Activated T-helper 2 cell treated with anti-CD3 and anti-CD28 coated beads, Interferon-gamma antibody, Interleukin-2, Interleukin-4, amounts not matched to agents 10 μg/mL and 5 μg/mL and 100 μg/mL, durations not matched to agents 14 hours and 24 hours and 36 hours (primary cell): Measurements from ENCODE around the gene SLC9A9. TPM values are rescaled to one million over a fixed set of nuclear protein-coding genes. Genes with fewer than 3 reads are reported as not detected.

Experiments
- DNase-seq: peaks from one replicate; pipeline ENCODE4 v3.0.0; 2021; ENCODE audit warnings: low spot score
- H3K27ac Mint-ChIP-seq: one replicate; pipeline ENCODE4 v1.8.0; 2021; ENCODE audit warnings: mixed read lengths
- H3K27me3 Mint-ChIP-seq: one replicate; pipeline ENCODE4 v1.8.0; 2021; ENCODE audit warnings: low read depth, mixed read lengths
- H3K36me3 Mint-ChIP-seq: one replicate; pipeline ENCODE4 v1.8.0; 2021; ENCODE audit warnings: low read depth, mixed read lengths
- H3K4me1 Mint-ChIP-seq: one replicate; pipeline ENCODE4 v1.8.0; 2021; ENCODE audit warnings: low read depth, mixed read lengths
- H3K4me3 Mint-ChIP-seq: one replicate; pipeline ENCODE4 v1.8.0; 2021; ENCODE audit warnings: low read depth, mild to moderate bottlenecking, moderate library complexity, mixed read lengths
- H3K9me3 Mint-ChIP-seq: one replicate; pipeline ENCODE4 v1.8.0; 2021; ENCODE audit warnings: mixed read lengths
- intact Hi-C: fragments of 100-400 bp; cut with micrococcal nuclease; formaldehyde crosslinking; loops from one replicate; pipeline ENCODE4 v1.15.1; 2023
- total RNA-seq: library from RNA; stranded (reverse); gene quantifications from 2 replicates; pipeline ENCODE4 v1.2.3, GENCODE V29; 2022

Gene SLC9A9
- total RNA-seq, 1 donor from 2014 or later = 1.6 TPM

DNA sequence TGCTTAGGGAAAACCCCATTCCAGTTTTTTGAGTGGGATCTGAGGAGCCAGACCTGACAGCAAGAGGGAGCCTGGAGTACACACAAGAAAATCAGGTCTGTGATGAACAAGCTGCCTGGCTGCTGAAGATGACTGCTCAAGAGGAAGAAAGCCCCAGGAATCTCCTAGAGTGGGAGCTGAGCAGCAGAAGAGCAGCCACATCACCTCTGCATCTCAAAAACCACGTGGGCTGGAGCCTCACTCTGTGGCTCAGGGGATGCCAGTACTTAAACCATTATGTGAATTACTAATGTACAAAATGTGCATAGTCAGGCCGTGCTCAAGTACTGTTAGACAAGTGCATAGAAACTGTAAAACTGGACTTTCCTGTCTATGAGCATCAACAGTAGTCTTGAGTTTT is 52.4 kb downstream of the SLC9A9 start:
- Mint-ChIP-seq H3K27me3 (no peaks in the 10 kb centered on the region), H3K27ac (no peak overlapping the region), H3K4me3 (no peak overlapping the region), H3K36me3 (no peaks in the 10 kb centered on the region), H3K4me1 (no peaks in the 10 kb centered on the region), H3K9me3 (no peaks in the 10 kb centered on the region)
- intact Hi-C loops = no loop called here
- no peak for DNase-seq

DNA sequence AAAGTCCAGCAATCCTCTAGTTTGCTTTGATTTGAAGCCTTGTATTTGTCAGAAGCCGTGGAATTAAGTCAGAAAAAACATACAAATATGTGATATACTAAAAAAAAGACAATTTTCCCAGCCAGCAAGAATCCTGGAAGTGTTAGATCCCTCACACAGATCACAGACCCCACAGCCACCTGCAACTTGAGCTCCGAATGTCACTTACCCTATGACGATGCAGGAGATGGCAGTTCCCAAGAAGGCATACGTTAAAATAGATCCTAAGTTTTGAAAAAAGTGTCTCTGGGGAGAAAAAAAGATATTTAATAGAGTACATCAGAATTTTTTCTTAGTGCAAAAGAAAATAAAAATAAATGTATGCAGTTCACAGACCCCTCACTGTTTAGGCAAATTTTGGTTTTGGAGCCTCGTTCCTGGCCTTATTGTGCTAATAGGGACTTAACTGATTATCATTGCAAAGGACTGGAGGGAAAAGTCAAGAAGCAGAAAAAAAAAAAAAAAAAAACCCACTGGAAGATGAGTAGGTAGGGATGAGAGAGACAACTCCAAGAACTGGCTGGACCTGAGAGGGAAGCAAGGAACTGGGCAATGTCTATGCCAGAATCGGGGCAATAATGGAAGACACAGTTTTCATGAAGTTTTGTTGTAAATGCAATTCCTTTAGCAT is 53.3 kb downstream of the SLC9A9 start:
- Mint-ChIP-seq H3K27ac (no peak overlapping the region), H3K4me1 (no peaks in the 10 kb centered on the region), H3K9me3 (no peaks in the 10 kb centered on the region), H3K4me3 (no peak overlapping the region), H3K36me3 (no peaks in the 10 kb centered on the region), H3K27me3 (no peaks in the 10 kb centered on the region)
- intact Hi-C loops = no loop called here
- no peak for DNase-seq

DNA sequence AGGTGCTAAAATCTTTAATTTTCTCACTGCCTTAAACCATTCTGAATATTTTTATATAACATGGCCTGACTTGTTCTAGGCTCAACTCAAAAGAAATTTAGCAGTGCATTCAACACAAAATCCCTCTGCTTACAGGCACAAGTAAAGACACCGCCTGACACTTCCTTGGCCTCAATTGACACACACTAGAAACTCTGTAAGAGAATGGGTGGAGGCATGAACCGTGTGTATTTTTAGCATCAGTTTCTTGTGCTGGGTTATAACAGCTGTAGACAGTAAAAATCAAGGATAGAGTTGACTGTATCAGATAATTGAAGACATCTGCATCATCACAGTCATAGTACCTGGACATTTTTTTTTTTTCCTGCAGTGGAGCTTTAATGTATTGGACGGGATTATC is 54.3 kb downstream of the SLC9A9 start:
- DNase-seq = no peak
- intact Hi-C loops = no loop called here
- Mint-ChIP-seq H3K4me1 (no peaks in the 10 kb centered on the region), H3K27ac (no peak overlapping the region), H3K9me3 (no peaks in the 10 kb centered on the region), H3K4me3 (no peak overlapping the region), H3K36me3 (no peaks in the 10 kb centered on the region), H3K27me3 (no peaks in the 10 kb centered on the region)

DNA sequence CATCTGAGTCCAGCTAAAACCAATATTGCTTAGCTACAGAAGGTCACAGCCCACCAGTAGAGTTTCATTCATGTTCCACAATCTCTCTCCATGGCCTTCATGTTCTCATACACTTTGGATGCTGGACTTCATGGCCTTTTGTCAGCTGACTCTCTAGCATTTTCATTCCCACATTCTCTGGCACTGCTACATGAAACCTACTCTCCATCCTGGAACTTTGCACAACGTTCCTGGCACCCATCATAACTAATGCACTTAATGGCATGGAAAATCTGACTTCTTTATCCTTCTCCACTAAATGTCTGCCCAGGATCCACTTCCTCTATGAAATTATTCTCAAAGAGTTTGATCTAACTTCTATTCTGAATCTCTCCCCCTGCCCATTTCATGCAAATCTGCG is 56.9 kb downstream of the SLC9A9 start:
- intact Hi-C loops = no loop called here
- no peak for DNase-seq
- Mint-ChIP-seq H3K4me1 (no peaks in the 10 kb centered on the region), H3K27me3 (no peaks in the 10 kb centered on the region), H3K27ac (no peak overlapping the region), H3K4me3 (no peak overlapping the region), H3K36me3 (no peaks in the 10 kb centered on the region), H3K9me3 (no peaks in the 10 kb centered on the region)

DNA sequence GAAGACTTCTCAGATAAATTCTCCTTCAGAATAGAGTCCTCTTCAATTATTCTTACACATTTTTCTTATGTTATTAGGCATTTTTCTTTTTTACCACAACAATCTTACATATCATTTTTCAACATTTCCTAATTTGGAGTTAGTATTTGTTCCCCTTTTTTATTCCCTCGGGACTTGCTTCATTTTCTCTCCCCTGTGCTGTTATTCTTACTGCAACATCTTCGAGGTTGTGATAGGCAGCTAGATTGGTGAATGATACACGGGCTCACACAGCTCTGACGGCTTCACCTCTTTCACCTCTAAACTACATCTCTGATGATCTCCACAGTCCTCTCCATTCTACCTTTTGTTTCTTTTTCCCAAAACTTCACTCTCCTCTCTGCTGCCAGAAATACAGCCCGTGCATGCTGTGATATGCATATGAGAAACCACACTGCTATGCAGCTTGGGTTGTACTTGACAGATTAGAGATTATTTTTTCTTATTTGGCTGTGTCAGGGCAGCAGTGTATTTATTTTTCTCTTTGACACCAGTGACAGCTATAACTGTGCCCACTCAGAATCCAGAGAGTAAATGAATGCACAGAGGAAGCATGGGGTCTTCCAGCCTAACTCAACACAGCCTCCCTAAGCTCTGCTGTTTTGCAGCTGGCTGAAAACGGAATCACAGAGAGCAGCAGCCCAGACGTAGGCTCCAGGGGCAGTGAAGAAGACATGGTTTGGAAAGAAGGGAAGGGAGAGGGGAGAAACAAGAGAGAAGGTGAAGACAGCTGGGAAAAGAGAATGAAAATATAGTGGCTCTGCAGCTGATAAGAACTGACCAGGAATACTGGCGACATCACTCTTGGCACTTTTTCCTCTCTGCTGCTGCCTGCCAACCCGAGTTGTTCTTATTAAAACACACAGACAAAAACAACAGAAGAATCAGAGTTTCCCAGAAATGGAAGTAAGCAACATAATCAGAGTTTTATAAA is 61.8 kb downstream of the SLC9A9 start:
- intact Hi-C loops = no loop called here
- Mint-ChIP-seq H3K27me3 (peaks cover 2% of the 10 kb centered on the region), H3K4me3 (no peak overlapping the region), H3K9me3 (peaks cover 4% of the 10 kb centered on the region), H3K36me3 (no peaks in the 10 kb centered on the region), H3K27ac (no peak overlapping the region), H3K4me1 (no peaks in the 10 kb centered on the region)
- no peak for DNase-seq

DNA sequence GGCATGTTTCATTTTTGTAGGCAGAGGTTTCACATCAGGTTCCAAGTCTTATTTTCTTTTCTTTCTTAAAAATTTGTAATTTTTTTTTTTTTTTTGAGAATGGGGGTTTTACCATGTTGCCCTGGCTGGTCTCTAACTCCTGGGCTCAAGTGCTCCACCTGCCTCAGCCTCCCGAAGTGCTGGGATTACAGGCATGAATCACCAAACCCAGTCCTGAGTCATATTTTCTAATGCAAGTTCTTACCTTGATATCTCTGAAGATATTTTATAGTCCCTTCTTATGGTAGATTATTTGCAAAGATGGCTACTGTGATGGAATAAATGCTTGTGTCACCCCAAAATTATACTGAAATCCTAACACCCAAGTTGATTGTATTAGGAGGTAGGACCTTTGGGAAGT is 63.8 kb downstream of the SLC9A9 start:
- intact Hi-C loops = no loop called here
- H3K4me1 Mint-ChIP-seq = no peaks in the 10 kb centered on the region

DNA sequence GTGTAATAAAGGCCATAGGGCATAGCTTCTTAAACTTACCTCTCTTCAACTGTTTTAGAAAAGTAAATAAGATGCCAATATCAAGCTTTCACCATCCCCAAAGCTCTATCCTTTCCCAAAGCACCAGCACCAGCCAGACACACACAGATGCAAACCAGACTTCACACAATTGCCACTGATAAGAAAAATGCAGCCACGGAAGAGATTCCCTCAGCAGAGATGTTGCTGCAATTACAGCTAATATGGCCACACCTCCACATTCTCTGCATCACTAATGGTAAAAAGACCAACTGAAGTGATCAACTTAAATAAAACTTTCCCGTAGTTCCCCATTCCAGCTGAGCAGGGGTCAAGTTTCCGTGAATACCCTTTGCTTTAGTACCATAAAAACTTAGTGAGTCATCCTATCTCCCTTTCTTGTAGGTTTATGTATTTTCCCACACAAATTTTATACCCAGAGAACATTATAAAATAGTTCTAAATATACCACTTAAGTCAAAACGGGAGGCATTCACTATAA is 64.4 kb downstream of the SLC9A9 start:
- no peak overlapping the region for H3K4me3 Mint-ChIP-seq
- intact Hi-C loops = no loop called here
- no peaks in the 10 kb centered on the region for H3K36me3 Mint-ChIP-seq
- no peak for DNase-seq
- peaks cover 4% of the 10 kb centered on the region for H3K9me3 Mint-ChIP-seq
- H3K4me1 Mint-ChIP-seq = no peaks in the 10 kb centered on the region
- peaks cover 2% of the 10 kb centered on the region for H3K27me3 Mint-ChIP-seq
- H3K27ac Mint-ChIP-seq = no peak overlapping the region

More for the DNA sequence above, 63.8 kb downstream of the SLC9A9 start:
- no peaks in the 10 kb centered on the region for H3K36me3 Mint-ChIP-seq
- no peak for DNase-seq
- H3K27ac Mint-ChIP-seq = no peak overlapping the region
- H3K27me3 Mint-ChIP-seq = peaks cover 2% of the 10 kb centered on the region
- H3K9me3 Mint-ChIP-seq = peaks cover 4% of the 10 kb centered on the region
- no peak overlapping the region for H3K4me3 Mint-ChIP-seq

DNA sequence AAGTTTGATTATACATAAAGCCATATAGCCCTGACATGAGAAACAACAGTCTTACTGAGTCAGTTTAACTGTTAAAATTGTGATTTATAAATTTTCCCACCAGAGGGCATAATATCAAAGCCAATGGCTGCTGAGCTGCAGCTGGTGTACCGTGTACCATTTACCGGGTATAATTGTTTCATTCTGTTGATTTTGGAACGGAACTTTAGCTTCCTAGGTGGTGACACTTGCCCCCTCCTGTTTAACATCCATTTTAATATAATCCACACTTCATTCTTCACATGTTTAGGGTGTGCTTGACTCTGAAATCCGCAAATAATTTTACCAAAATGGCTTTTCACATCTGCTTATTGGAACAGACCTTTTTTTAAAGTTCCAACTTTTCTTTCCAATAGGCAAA is 72.8 kb downstream of the SLC9A9 start:
- Mint-ChIP-seq H3K4me3 (no peak overlapping the region), H3K4me1 (no peaks in the 10 kb centered on the region), H3K27me3 (peaks cover 6% of the 10 kb centered on the region), H3K36me3 (no peaks in the 10 kb centered on the region), H3K9me3 (no peaks in the 10 kb centered on the region), H3K27ac (no peak overlapping the region)
- DNase-seq = no peak
- intact Hi-C loops = loop anchor here (1.0 to 2.0 kb wide), 2 partner anchors 73 to 176 kb away; partner anchors contain the start of gene SLC9A9

DNA sequence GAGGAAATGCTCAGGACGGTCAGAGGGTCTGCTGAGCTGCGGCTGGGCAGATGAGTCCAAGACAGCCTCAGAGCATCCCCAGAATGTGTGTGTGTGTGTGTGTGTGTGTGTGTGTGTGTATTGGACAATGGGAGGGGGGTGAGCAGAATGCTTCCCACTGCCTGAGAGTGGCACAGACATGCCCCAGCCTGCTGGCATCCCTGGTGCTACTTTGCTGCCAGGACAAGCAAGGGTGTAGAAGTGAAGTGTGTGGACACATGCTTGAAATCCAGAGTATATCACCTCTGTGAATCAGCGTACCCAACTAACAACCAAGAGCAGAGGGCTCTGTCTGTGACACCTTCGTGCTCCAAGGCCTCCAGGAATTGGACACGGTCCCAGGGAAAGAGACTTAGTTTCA is 76.3 kb downstream of the SLC9A9 start:
- Mint-ChIP-seq H3K36me3 (no peaks in the 10 kb centered on the region), H3K4me1 (no peaks in the 10 kb centered on the region), H3K4me3 (no peak overlapping the region), H3K27ac (no peak overlapping the region), H3K9me3 (no peaks in the 10 kb centered on the region), H3K27me3 (peaks cover 8% of the 10 kb centered on the region)
- intact Hi-C loops = no loop called here
- DNase-seq = no peak

DNA sequence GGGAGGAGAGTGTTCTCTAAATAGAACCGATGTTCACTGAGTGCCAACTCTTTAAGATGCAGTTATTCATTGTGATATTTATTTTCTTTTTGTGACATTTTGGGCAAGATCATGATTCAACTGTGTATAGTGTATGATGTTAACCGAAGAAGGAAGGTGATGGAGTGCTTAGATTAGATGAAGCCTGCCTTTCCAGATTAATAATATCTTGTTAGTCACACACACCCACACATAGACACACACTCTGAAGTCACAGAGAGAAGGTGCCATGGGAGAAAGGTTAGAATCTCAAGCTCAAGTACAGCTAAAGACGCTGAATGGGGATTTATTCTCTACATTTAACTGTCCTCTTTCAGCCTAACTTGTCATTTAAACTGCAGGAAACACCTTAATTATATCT is 77.0 kb downstream of the SLC9A9 start:
- DNase-seq = no peak
- Mint-ChIP-seq H3K4me3 (no peak overlapping the region), H3K27ac (no peak overlapping the region), H3K27me3 (peaks cover 8% of the 10 kb centered on the region), H3K9me3 (no peaks in the 10 kb centered on the region), H3K4me1 (no peaks in the 10 kb centered on the region), H3K36me3 (no peaks in the 10 kb centered on the region)
- intact Hi-C loops = no loop called here

DNA sequence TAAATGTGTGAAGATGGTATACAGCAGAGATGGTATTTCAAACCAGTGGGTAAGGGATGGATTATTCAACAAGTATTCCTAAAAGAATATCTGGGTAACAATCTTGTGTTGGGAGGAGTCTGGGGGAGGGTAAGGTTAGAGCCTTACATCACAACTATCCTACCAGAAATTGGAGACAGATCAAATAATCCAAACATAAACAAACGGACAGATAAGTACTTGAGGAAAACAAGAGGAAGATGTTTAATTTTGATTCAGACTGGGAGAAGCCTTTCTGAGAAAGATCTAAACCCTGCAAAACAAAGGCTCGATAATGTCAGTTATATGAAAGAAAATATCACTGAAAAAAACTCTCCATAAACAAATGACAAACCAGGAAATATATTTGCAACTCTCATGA is 77.9 kb downstream of the SLC9A9 start:
- no peak for DNase-seq
- Mint-ChIP-seq H3K27me3 (peaks cover 7% of the 10 kb centered on the region), H3K4me3 (no peak overlapping the region), H3K4me1 (no peaks in the 10 kb centered on the region), H3K27ac (no peak overlapping the region), H3K9me3 (no peaks in the 10 kb centered on the region), H3K36me3 (no peaks in the 10 kb centered on the region)
- intact Hi-C loops = no loop called here

DNA sequence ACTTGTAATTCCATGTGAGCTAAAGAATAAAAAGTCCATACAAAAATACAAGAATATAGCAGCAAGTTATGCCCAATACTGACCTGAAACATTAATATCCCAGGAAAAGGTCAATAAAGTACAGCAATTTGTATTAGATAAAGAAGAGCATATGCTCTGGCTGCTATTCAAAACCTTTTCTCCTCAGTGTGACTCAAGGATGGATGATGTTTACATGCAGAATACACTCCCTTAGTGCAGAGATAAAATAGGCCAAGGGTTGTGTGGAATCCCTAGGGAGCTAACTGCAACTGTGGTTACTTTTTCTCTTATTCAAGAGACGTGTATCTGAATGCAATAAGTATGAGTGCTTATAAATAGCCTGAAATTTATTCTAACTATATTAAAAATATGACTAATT is 78.7 kb downstream of the SLC9A9 start:
- no peak for DNase-seq
- no peaks in the 10 kb centered on the region for H3K4me1 Mint-ChIP-seq
- H3K36me3 Mint-ChIP-seq = no peaks in the 10 kb centered on the region
- no peak overlapping the region for H3K27ac Mint-ChIP-seq
- intact Hi-C loops = no loop called here
- no peak overlapping the region for H3K4me3 Mint-ChIP-seq
- peaks cover 10% of the 10 kb centered on the region for H3K27me3 Mint-ChIP-seq
- H3K9me3 Mint-ChIP-seq = no peaks in the 10 kb centered on the region

DNA sequence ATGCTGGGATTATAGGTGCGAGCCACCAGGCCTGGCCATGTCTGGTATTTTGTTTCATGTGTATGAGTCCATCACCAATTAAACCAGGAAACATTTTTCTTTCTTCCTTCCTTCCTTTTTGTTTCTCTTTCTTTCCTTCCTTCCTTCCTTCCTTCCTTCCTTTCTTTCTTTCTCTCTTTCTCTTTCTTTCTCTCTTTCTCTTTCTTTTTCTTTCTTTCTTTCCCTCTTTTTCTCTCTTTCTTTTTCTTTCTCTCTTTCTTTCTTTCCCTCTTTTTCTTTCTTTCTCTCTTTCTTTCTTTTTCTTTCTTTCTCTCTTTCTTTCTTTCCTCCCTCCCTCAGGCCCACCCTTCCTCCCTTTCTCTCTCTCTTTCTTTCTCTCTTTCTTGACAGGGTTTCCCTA is 83.4 kb downstream of the SLC9A9 start:
- intact Hi-C loops = no loop called here
- no peak overlapping the region for H3K4me3 Mint-ChIP-seq
- no peaks in the 10 kb centered on the region for H3K36me3 Mint-ChIP-seq
- H3K4me1 Mint-ChIP-seq = no peaks in the 10 kb centered on the region
- no peaks in the 10 kb centered on the region for H3K9me3 Mint-ChIP-seq
- H3K27ac Mint-ChIP-seq = no peak overlapping the region
- peaks cover 7% of the 10 kb centered on the region for H3K27me3 Mint-ChIP-seq
- no peak for DNase-seq
